Activated naive CD4-positive, alpha-beta T cell treated with anti-CD3 and anti-CD28 coated beads, Interleukin-2, amount 50 U/mL, for 16 hours (primary cell): ENCODE results near the gene SH3GL2.

Experiments
- DNase-seq: peaks from one replicate; pipeline ENCODE4 v3.0.0-alpha.2; 2020

SH3GL2 gene

DNA sequence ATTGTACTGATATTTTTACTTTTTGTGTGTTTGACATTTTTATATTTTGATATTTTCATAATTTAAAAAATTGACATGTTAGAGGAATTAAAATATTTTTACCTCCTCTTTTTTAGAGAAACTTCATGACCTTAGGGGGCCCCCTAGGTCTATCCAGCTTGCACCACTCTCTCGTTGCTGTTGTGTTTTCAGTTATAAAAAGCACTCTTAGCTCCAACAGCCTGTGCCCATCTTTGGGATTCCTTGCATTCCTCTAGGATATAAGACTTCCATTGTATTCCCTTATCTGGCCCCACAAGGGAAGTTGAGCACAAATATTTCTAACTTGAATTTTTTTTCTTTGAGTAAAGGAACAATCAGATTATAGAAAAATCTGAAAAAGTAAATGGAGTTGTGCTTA, 245.3 kb downstream of the SH3GL2 start:
- no peak for DNase-seq

DNA sequence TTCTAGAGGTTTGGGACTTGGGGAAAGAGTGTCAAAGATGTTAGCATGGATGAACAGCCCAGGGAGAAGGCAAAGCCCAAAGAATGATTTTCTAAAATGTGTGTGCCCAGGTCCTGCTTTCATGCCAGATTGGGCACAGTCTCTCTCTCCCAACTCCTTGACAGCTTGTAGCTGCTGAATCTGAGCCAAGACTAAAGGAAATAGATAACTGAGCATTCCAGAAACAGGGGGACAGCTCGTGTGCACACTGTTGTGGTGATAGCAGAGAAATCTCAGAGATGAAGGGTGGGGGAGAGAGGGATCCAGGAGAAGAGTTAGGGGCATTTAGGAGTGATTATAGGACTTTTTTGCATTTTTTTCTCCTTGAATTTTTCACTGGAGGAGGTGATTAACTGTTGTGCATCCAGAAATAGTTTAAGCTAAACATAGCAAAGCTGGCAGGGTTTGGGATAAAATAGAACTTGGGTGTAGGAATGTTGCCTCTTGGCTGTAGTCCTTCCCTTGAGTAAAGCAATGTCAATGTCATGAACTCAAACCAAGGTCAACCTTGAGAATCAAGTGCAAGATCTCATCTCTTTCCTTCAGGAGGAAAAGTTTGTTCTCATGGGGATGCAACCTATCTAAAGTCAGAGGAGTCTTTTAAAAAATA, 245.9 kb downstream of the SH3GL2 start:
- DNase-seq, result no peak

DNA sequence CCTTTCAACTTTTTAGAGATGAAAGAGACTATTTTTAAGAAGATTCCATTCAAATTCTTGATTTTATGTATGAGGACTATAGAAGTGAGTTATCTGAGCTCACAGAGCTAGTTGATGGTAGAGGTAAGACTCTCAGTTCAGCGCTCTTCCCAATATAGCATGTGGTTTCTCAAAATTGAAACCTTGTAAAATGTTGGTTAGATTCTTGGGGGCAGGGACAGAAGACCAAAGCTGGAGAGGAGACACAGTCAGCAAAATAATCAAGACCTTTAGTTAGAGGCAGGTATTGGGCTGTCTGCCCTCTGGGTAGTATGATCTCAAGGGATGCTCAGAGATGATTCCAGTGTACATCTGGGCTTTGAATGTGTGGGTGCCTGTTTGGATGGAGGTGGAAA, 246.4 kb downstream of the SH3GL2 start:
- DNase-seq, result no peak

DNA sequence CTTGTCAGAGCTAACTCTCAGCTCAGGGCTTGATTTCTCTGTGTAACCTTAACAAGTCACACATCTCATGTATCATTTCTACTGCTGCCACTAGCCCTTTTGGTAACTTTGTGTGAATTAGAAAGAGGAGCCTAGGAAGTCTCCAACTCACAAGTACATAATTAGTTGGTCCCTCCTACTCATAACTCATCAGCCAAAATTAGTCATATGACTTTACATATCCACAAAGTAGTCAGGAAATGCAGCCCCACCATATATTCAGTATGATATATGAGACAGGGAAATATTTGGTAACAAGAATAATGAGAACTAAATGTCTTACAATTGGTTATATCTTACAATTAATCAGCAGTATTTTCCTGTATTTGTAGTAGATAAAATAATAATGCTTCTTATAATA, 250.2 kb downstream of the SH3GL2 start:
- DNase-seq, result no peak

DNA sequence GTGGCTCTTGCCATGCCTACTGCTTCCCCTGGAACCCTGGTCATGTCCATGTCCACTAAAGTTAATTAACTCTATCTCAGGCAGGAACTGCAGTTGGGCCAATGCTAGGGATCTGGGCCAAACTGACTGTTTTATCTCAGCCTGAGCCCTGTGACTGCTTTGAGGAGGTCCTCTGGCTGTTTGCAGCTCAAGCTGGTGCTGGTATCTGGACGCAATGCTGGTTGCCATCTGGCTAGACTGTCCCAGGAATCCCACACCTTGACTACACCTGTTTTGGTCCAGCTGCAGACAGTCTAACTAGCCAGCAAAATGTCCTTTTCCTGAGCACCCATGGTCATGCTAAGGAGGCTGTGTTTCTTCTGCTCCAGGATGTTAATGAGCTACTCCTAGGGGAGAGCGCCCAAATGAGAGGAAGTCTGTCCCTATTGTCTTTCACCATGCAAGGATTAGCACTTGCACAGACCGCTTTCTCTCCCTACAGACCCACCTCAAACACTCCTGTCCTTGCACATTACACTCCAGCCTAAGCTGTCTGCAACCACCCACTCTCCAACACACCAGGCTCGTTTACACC, 251.0 kb downstream of the SH3GL2 start:
- no peak for DNase-seq

DNA sequence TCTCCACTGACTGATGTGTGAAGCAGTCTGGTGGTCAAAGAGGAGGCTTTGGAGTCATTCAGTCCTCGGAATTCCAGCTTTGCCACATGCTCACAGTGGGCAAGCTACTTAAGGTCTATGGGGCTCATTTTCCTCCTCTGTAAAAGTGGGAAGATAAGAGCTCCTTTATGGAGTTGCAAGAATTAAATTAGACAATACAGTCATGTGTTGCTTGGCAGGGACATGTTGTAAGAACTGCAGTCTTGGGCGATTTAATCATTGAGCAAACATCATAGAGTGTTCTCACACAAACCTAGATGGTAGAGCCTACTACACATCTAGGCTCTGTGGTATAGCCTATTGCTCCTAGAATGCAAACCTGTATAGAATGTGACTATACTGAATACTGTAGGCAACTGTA, 253.9 kb downstream of the SH3GL2 start:
- no peak for DNase-seq

DNA sequence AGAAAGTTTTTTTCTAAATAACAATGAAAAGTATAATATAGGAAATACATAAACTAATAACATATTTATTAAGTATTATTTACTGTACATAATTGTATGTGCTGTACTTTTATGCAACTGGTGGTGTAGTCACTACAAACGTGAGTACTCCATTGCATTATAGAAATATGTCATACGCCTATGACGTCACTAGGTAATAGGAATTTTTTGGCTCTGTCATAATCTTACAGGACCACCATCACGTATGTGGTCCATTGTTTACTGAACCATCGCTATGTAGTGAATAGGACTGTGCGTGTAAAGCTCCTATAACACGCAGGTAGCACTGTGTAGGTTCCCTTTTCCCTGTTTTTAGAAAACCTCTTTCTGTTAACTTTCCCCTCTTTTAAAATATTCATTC, 255.0 kb downstream of the SH3GL2 start:
- no peak for DNase-seq

DNA sequence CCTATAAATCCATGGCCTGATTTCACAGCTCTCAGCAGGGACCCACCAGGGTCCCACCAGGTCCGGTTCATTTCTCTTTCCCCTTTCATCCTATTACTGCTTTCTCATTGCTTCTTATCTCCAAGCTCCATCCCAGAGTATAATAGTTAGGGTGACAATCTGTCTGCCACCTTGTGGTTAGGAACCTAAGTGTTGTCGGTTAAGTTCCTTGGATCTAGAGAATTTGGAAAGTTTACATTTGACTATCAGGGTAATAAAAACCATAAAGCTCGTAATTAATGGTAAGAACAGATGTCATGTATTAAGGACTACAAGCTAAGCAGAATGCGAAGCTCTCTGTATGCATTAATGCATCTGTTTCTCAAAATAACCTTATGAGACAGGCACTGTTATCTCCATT, 259.1 kb downstream of the SH3GL2 start:
- DNase-seq, result no peak

DNA sequence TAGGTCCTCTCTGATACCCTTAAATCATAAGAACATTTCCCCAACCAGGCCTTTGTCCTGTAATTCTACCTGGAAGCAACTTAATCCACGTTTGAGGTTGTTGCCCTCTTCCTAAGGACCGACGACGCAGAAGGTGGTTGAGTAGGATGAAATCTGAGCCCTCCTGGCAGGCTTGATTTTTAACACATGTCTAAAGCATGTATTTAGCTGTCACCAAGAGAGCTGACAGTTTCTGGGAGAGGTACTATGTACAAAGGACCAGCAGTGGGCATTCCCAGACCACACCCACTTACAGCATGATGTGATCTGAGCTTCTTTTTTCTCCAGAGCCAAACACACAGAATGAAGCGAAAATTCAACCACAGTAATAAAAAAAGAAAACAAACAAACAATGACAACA, 260.9 kb downstream of the SH3GL2 start:
- DNase-seq, result no peak

DNA sequence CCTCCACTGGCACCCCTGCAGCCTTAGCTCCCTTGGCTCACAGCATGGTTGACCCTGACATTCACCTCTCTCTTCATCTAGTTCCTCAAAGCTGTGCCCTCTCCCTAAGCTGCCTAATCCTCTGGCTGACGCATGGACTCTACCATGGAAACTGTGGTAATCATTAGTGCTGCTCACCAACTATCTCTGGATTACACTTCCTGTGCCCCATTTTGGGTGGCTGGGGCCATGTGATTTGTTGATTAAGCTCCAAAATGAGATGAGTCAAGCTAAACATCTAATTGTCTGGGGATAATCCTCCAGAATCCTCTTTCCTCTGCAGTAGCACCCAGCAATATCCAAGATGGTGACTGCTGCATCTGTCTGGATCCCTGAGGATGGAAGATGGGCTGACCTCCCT, 264.4 kb downstream of the SH3GL2 start:
- no peak for DNase-seq
